ENCODE results near the gene HBS1L.
A peak's percentile ranks its signal among the peaks of the same experiment; 100 is the strongest.

HBS1L gene

DNA sequence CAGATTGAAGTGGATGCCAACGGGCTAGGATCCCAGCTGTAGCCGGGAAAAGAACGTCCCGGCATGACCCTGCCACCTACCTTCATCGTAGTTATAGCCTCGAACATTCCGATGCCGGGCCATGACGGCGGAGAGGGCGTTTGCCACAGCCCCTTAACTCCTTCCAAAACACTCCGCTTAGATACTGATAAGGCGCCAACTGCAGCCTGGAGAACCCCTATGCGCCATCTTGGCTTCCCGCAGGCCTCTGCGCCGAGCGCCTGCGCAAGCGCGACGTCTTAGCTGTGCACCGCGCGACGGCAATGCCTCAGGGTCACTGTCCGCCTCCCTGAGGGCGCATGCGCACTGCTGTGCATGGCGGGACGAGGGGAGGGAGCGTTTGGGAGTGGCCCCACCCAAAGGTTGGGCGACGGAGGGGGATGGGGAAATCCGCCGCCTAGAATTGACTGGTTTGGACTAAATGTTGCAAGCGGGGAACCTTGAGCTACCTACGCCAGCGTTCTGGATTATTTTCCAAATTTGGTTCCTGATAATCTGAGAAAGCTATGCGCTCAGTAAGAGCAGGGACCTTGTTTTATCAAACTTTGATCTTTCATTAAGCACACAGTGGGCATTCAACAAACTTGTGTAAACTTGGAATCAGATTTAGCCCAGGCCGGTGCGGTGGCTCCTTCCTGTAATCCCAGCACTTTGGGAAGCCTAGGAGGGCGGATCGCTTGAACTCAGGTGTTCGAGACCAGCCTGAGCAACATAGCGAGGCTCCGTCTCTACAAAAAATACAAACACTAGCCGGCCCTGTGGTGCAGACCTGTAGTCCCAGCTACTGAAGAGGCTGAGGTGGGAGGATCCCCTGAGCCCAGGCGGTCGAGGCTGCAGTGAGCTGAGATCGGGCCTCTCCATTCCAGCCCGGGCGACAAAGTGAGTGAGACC lies at the start of gene HBS1L:
Gene HBS1L (minus strand): TSS at position 254 of the 930 bp plus-strand sequence. CDS start 131 bp downstream, at position 123.
- peak within 1 kb of the TSS; percentile 74 to 97 for H3K9ac ChIP-seq (ENCODE audit: low read length in 2 of 2)
- peaks cover 0 to 1% of the 10 kb centered on the region in 2 donors for H3K36me3 ChIP-seq (ENCODE audit: control insufficient read depth in 2 of 2, insufficient read depth in 2 of 2, low read length in 2 of 2)
- peak within 1 kb of the TSS; percentile 92 to 98 for H3K4me3 ChIP-seq (ENCODE audit: low read length in 2 of 2)
- H3K27ac ChIP-seq (ENCODE audit: low read length), result peak within 1 kb of the TSS; percentile 82
- peaks cover 3% of the 10 kb centered on the region for H3K4me1 ChIP-seq (ENCODE audit: control insufficient read depth, insufficient read depth, low read length)
- no peaks in the 10 kb centered on the region for H3K9me3 ChIP-seq (ENCODE audit: control insufficient read depth in 2 of 2, low read length in 2 of 2)
- no peaks in the 10 kb centered on the region for H3K27me3 ChIP-seq (ENCODE audit: control insufficient read depth in 1 of 2, insufficient read depth in 2 of 2, low read length in 2 of 2)

DNA sequence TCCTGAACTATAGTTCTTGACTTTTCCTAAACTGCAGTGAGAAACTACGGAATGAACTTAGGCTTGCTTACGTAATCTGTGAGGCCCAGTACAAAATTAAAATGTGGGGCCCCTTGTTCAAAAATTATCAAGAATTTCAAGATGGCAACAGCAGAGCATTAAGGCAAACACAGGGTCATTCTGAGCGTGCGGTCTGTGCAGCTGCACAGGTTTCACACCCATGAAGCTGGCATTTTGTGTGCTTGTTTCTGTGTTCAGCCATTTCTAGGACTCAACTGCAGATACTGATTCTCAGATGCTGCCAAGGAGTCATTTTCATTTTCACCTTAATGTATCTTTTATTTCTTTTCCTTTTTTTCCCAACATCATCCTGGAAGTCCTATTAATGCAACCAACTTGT lies 49.6 kb upstream of the HBS1L start:
- no peaks in the 10 kb centered on the region for H3K27me3 ChIP-seq (ENCODE audit: control insufficient read depth in 1 of 2, insufficient read depth in 2 of 2, low read length in 2 of 2)
- no peak overlapping the region for H3K4me3 ChIP-seq (ENCODE audit: low read length in 2 of 2)
- no peaks in the 10 kb centered on the region for H3K9me3 ChIP-seq (ENCODE audit: control insufficient read depth in 2 of 2, low read length in 2 of 2)
- H3K27ac ChIP-seq (ENCODE audit: low read length), result no peak overlapping the region
- no peaks in the 10 kb centered on the region for H3K36me3 ChIP-seq (ENCODE audit: control insufficient read depth in 2 of 2, insufficient read depth in 2 of 2, low read length in 2 of 2)
- no peaks in the 10 kb centered on the region for H3K4me1 ChIP-seq (ENCODE audit: control insufficient read depth, insufficient read depth, low read length)
- H3K9ac ChIP-seq (ENCODE audit: low read length in 2 of 2), result no peak overlapping the region

DNA sequence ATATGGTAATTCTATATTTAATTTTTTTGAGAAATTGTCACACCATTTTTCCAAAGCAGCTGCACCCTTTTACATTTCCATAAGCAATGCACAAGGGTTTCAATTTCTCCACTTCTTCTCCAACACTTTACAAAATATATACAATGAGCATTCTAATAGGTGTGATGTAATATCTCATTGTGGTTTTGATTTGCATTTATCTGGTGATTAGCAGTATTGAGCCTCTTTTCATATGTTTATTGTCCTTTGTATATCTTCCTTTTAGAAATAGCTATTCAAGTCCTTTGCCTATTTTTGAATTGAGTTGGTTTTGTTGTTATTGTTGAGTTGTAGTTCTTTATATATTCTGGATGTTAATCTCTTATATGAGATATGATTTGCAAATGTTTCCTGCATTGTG lies 47.6 kb upstream of the HBS1L start:
- no peak overlapping the region for H3K9ac ChIP-seq (ENCODE audit: low read length in 2 of 2)
- H3K9me3 ChIP-seq (ENCODE audit: control insufficient read depth in 2 of 2, low read length in 2 of 2), result no peaks in the 10 kb centered on the region
- no peak overlapping the region for H3K27ac ChIP-seq (ENCODE audit: low read length)
- no peaks in the 10 kb centered on the region for H3K27me3 ChIP-seq (ENCODE audit: control insufficient read depth in 1 of 2, insufficient read depth in 2 of 2, low read length in 2 of 2)
- H3K4me1 ChIP-seq (ENCODE audit: control insufficient read depth, insufficient read depth, low read length), result no peaks in the 10 kb centered on the region
- H3K36me3 ChIP-seq (ENCODE audit: control insufficient read depth in 2 of 2, insufficient read depth in 2 of 2, low read length in 2 of 2), result no peaks in the 10 kb centered on the region
- H3K4me3 ChIP-seq (ENCODE audit: low read length in 2 of 2), result no peak overlapping the region

DNA sequence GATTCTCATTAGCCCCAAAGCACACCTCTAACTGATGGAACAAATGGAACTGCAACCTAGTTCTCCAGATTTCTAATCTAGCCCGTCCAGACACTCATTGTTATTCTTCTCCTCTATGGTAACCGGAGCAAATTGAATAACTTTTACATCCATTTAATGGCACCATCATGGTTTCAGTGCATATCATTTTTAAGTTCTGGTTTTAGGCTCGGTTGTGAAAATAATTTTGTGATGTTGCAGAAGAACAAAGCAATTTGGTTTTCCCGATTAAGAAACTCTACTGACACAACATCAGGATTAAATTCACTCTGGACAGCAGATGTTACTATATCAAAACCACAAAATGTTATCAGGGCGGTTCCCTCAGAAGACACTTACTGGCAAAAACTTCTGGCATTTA lies 42.5 kb upstream of the HBS1L start:
- no peaks in the 10 kb centered on the region for H3K9me3 ChIP-seq (ENCODE audit: control insufficient read depth in 2 of 2, low read length in 2 of 2)
- no peak overlapping the region for H3K9ac ChIP-seq (ENCODE audit: low read length in 2 of 2)
- no peaks in the 10 kb centered on the region for H3K36me3 ChIP-seq (ENCODE audit: control insufficient read depth in 2 of 2, insufficient read depth in 2 of 2, low read length in 2 of 2)
- no peaks in the 10 kb centered on the region for H3K27me3 ChIP-seq (ENCODE audit: control insufficient read depth in 1 of 2, insufficient read depth in 2 of 2, low read length in 2 of 2)
- no peak overlapping the region for H3K4me3 ChIP-seq (ENCODE audit: low read length in 2 of 2)
- no peaks in the 10 kb centered on the region for H3K4me1 ChIP-seq (ENCODE audit: control insufficient read depth, insufficient read depth, low read length)
- H3K27ac ChIP-seq (ENCODE audit: low read length), result no peak overlapping the region

DNA sequence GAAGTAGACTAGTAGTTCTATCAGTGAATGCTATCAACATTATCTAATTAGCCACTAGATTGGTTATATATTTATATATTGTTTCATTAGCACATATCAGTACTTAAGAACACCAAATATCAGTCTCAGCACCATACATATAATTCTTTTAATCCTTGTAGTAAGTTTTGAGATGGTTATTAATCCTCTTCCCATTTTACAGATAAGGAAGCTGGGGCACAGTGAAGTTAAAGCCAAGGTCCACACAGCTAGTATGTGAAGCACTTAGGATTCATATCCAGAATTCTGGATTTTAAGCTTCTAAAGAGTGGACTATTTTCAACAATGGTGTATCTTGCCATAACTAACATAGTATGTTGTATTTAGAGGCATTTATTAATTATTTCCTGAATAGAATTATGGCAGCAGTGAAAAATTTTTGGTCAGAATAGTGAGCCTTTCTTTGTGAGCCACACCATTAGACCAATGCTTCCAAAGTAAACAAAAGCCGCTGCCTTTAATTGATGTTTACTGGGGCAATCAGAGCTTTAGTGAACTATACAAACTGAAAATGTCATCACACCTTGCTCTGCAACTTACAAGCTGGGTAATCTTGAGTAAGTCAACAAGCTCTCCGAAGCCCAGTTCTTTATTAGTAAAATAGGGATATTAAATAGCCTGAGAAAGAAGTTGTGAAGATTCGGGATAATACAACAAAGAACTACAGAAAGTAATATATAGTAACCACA lies 41.9 kb upstream of the HBS1L start:
- Histone ChIP-seq H3K27me3 (ENCODE audit: control insufficient read depth in 1 of 2, insufficient read depth in 2 of 2, low read length in 2 of 2) (no peaks in the 10 kb centered on the region), H3K36me3 (ENCODE audit: control insufficient read depth in 2 of 2, insufficient read depth in 2 of 2, low read length in 2 of 2) (no peaks in the 10 kb centered on the region)

DNA sequence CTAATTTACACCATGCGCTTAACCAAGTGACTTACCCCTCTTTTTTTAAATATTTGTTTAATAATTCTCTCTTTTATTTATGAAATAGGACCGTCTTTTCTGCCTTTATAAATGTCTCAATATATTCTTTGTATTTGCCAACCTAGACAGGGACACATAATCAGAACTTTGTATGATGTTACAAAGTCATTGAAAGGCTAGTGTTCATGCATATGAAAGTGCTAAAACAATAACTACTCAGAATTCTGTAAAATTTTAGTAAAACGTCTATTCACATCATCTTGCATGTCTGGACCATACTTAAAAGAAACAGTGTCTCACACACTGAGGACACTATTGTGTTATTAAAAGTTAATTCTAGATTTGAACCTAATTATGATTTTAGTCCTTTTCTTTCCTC lies 41.1 kb upstream of the HBS1L start:
- Histone ChIP-seq H3K27ac (ENCODE audit: low read length) (no peak overlapping the region), H3K4me3 (ENCODE audit: low read length in 2 of 2) (no peak overlapping the region), H3K4me1 (ENCODE audit: control insufficient read depth, insufficient read depth, low read length) (no peaks in the 10 kb centered on the region), H3K27me3 (ENCODE audit: control insufficient read depth in 1 of 2, insufficient read depth in 2 of 2, low read length in 2 of 2) (no peaks in the 10 kb centered on the region), H3K36me3 (ENCODE audit: control insufficient read depth in 2 of 2, insufficient read depth in 2 of 2, low read length in 2 of 2) (no peaks in the 10 kb centered on the region), H3K9me3 (ENCODE audit: control insufficient read depth in 2 of 2, low read length in 2 of 2) (no peaks in the 10 kb centered on the region), H3K9ac (ENCODE audit: low read length in 2 of 2) (no peak overlapping the region)

More for the DNA sequence above, 41.9 kb upstream of the HBS1L start:
- H3K4me1 ChIP-seq (ENCODE audit: control insufficient read depth, insufficient read depth, low read length), result no peaks in the 10 kb centered on the region
- no peaks in the 10 kb centered on the region for H3K9me3 ChIP-seq (ENCODE audit: control insufficient read depth in 2 of 2, low read length in 2 of 2)
- H3K9ac ChIP-seq (ENCODE audit: low read length in 2 of 2), result no peak overlapping the region
- H3K27ac ChIP-seq (ENCODE audit: low read length), result no peak overlapping the region
- no peak overlapping the region for H3K4me3 ChIP-seq (ENCODE audit: low read length in 2 of 2)

DNA sequence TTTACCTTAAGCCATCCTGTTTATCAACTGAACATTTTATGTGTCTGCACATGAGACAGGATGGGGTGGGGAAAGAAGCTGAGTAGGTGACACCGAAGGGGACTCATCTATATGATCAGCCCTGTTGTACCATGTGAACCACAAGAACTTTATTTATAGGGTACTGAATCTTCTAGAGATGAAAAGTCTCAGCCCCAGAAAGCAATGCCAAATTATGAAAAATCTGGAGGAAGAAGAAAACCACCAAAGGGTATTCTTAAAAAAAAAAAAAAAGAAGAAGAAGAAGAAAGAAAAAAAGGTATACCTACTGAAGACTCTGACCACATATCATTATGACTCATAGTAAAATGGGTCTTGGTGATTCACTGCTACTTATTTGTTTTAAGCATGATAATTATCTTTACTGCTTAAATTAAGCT lies 39.8 kb upstream of the HBS1L start:
- H3K27ac ChIP-seq (ENCODE audit: low read length), result no peak overlapping the region
- H3K9me3 ChIP-seq (ENCODE audit: control insufficient read depth in 2 of 2, low read length in 2 of 2), result no peaks in the 10 kb centered on the region
- no peaks in the 10 kb centered on the region for H3K27me3 ChIP-seq (ENCODE audit: control insufficient read depth in 1 of 2, insufficient read depth in 2 of 2, low read length in 2 of 2)
- no peaks in the 10 kb centered on the region for H3K36me3 ChIP-seq (ENCODE audit: control insufficient read depth in 2 of 2, insufficient read depth in 2 of 2, low read length in 2 of 2)
- H3K9ac ChIP-seq (ENCODE audit: low read length in 2 of 2), result no peak overlapping the region
- no peak overlapping the region for H3K4me3 ChIP-seq (ENCODE audit: low read length in 2 of 2)
- no peaks in the 10 kb centered on the region for H3K4me1 ChIP-seq (ENCODE audit: control insufficient read depth, insufficient read depth, low read length)

DNA sequence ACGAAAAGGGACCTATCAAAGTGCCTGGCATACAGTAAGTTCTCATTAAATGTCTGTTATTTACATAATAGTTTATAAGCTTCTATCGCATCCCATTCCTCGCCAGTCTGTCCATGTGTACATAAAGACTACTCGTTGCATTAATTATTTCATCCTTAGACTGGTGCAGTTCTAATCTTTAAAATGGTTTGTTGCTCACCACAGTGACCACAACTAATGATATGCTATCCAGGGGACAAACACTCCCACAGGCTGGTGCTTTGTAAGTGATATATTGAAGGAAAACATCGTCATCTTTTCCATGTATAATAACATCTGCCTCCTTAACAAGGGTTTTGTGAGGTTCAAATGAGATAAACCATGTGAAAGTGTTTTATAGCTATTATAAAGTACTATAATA lies 39.0 kb upstream of the HBS1L start:
- H3K4me3 ChIP-seq (ENCODE audit: low read length in 2 of 2), result no peak overlapping the region
- H3K36me3 ChIP-seq (ENCODE audit: control insufficient read depth in 2 of 2, insufficient read depth in 2 of 2, low read length in 2 of 2), result no peaks in the 10 kb centered on the region
- no peak overlapping the region for H3K27ac ChIP-seq (ENCODE audit: low read length)
- no peaks in the 10 kb centered on the region for H3K9me3 ChIP-seq (ENCODE audit: control insufficient read depth in 2 of 2, low read length in 2 of 2)
- no peak overlapping the region for H3K9ac ChIP-seq (ENCODE audit: low read length in 2 of 2)
- no peaks in the 10 kb centered on the region for H3K27me3 ChIP-seq (ENCODE audit: control insufficient read depth in 1 of 2, insufficient read depth in 2 of 2, low read length in 2 of 2)
- H3K4me1 ChIP-seq (ENCODE audit: control insufficient read depth, insufficient read depth, low read length), result no peaks in the 10 kb centered on the region

DNA sequence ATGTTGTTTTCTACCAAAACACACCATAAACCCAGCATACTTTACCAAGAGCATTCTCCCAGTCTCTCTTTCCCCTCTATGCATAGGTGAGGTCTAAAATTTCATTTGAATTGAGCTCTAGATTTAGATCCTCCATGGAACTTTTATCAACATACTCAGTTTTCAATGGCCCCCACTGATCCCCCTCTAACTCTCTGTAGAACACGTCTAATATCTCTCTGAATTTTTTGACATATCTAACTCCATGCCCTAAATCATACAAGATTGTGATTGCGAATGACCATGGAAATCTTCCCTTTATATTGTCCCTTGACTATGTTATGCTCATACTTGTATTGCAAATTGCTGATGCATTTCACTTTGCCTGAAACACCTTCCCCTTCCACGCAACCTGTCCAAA lies 38.1 kb upstream of the HBS1L start:
- Histone ChIP-seq H3K9ac (ENCODE audit: low read length in 2 of 2) (no peak overlapping the region), H3K9me3 (ENCODE audit: control insufficient read depth in 2 of 2, low read length in 2 of 2) (no peaks in the 10 kb centered on the region), H3K4me1 (ENCODE audit: control insufficient read depth, insufficient read depth, low read length) (no peaks in the 10 kb centered on the region), H3K27me3 (ENCODE audit: control insufficient read depth in 1 of 2, insufficient read depth in 2 of 2, low read length in 2 of 2) (no peaks in the 10 kb centered on the region), H3K36me3 (ENCODE audit: control insufficient read depth in 2 of 2, insufficient read depth in 2 of 2, low read length in 2 of 2) (no peaks in the 10 kb centered on the region), H3K27ac (ENCODE audit: low read length) (no peak overlapping the region), H3K4me3 (ENCODE audit: low read length in 2 of 2) (no peak overlapping the region)

DNA sequence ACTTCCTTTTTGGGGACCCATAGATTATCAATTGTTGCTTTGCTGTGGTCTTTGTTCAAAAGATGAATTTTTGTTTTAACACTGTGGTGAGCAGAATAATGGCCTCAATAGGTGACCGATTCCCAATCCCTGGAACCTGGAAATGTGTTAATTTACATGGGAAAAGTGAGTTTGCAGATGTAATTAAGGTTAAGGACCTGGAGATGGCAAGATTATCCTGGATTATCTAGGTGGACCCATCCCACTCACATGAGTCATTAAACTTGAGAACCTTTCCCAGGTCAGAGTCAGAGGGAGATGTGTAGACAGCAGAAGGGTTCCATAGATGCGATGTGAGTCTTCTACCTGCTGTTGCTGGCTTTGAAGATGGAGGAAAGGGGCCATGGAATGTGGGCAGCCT lies 36.2 kb upstream of the HBS1L start:
- H3K36me3 ChIP-seq (ENCODE audit: control insufficient read depth in 2 of 2, insufficient read depth in 2 of 2, low read length in 2 of 2), result no peaks in the 10 kb centered on the region
- no peaks in the 10 kb centered on the region for H3K4me1 ChIP-seq (ENCODE audit: control insufficient read depth, insufficient read depth, low read length)
- no peaks in the 10 kb centered on the region for H3K9me3 ChIP-seq (ENCODE audit: control insufficient read depth in 2 of 2, low read length in 2 of 2)
- no peaks in the 10 kb centered on the region for H3K27me3 ChIP-seq (ENCODE audit: control insufficient read depth in 1 of 2, insufficient read depth in 2 of 2, low read length in 2 of 2)
- no peak overlapping the region for H3K27ac ChIP-seq (ENCODE audit: low read length)
- H3K4me3 ChIP-seq (ENCODE audit: low read length in 2 of 2), result no peak overlapping the region
- H3K9ac ChIP-seq (ENCODE audit: low read length in 2 of 2), result no peak overlapping the region

DNA sequence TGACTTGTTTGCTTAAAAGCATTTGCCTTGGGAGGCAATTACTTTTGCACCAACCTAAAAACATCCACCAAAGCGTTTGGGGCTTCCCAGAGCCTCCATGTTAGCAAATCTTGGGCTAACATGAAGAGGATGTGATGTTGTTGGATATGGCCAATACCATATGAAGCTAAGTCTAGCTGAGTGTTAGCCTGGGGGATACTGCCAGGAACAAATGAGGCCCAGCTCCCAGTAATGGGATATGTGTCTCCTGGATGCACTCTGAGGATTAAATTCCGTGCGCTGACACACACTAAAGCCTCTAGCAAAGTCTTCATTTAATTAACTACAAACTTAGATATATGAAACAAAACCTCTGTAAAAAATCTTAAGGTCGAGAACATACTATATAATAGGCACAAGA lies 35.3 kb upstream of the HBS1L start:
- H3K4me3 ChIP-seq (ENCODE audit: low read length in 2 of 2), result no peak overlapping the region

More for the DNA sequence above, 35.3 kb upstream of the HBS1L start:
- H3K9ac ChIP-seq (ENCODE audit: low read length in 2 of 2), result no peak overlapping the region
- no peak overlapping the region for H3K27ac ChIP-seq (ENCODE audit: low read length)
- no peaks in the 10 kb centered on the region for H3K36me3 ChIP-seq (ENCODE audit: control insufficient read depth in 2 of 2, insufficient read depth in 2 of 2, low read length in 2 of 2)
- H3K27me3 ChIP-seq (ENCODE audit: control insufficient read depth in 1 of 2, insufficient read depth in 2 of 2, low read length in 2 of 2), result no peaks in the 10 kb centered on the region
- no peaks in the 10 kb centered on the region for H3K9me3 ChIP-seq (ENCODE audit: control insufficient read depth in 2 of 2, low read length in 2 of 2)
- H3K4me1 ChIP-seq (ENCODE audit: control insufficient read depth, insufficient read depth, low read length), result no peaks in the 10 kb centered on the region
